BJ (cell line): Measurements from ENCODE around the gene SLC7A11. TPM values are rescaled to one million over a fixed set of nuclear protein-coding genes. Genes with fewer than 3 reads are reported as not detected.

Experiments
- CTCF ChIA-PET: fragments of 350-600 bp; formaldehyde crosslinking; extraction: SDS; loops from one replicate; lab custom pipeline; 2021; ENCODE audit warnings: antibody characterized with exemption, inconsistent platforms; lab: Yijun Ruan, JAX
- POLR2A ChIA-PET: fragments of 300-600 bp; sonication (Branson Sonifier 250); formaldehyde crosslinking; extraction: SDS; loops from one replicate; lab custom pipeline; 2021; ENCODE audit warnings: antibody characterized with exemption; lab: Charles Lee
- DNase-seq: peaks from one replicate; pipeline ENCODE4 v3.0.0-alpha.2; 2011; ENCODE audit warnings: low read depth
- H3K27me3 ChIP-seq: 2 replicates; pipeline ENCODE4 v1.6.0; 2011; ENCODE audit warnings: low read length; ENCODE audit not compliant: control insufficient read depth, insufficient read depth
- H3K36me3 ChIP-seq: 2 replicates; pipeline ENCODE4 v1.5.1; 2011; ENCODE audit warnings: low read length; ENCODE audit not compliant: control insufficient read depth, insufficient read depth
- H3K4me3 ChIP-seq: 2 replicates; pipeline ENCODE4 v1.5.1; 2011; ENCODE audit warnings: low read depth, mild to moderate bottlenecking, control low read depth, low read length
- polyA plus RNA-seq: library from polyadenylated mRNA; depleted of rRNA; stranded (reverse); fragments of >200 nt; gene quantifications from 2 replicates; pipeline ENCODE4 v1.2.3, GENCODE V29; 2011
- TF ChIP-seq, protein P1 (sequence below): IDR thresholded peaks from 2 replicates; pipeline ENCODE4 v1.5.1; 2011; ENCODE audit warnings: low read depth, mild to moderate bottlenecking, control low read depth, inconsistent platforms, low read length, moderate library complexity; ENCODE audit not compliant: insufficient read depth

SLC7A11 gene
- polyA plus RNA-seq, 1 experiment, result 27.5 TPM

DNA sequence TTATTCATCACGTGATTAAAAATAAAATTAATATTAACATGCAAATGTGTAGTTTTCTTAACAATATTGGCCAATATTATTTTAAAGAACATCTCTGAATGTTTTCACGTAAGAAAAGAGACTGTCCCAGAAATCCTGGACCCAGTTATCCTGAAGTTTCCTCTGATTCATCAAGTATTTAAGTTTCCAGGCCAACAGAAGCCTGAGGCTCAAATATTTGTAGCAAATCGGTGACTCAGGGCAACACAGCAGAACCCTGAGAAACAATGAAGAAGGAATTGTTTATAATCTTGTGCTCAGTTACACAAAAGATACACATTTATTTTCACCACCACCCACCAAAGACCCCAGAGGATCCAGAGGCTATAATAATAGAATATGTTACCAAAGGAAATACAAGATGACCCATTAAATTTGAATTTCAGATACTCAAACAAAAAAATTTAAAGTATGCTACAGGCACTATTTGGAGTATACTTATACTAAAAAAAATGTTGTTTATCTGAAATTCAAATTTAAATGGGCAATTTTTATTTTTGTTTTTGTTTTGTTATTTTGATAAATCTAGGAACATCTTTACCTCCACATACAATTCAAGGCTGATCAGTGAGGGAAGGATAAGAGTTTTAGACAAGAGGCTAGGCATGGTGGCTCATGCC is 33.9 kb upstream of the SLC7A11 start:
- no peaks in the 10 kb centered on the region for H3K27me3 ChIP-seq
- DNase-seq, result peak; percentile 80
- H3K36me3 ChIP-seq, result no peaks in the 10 kb centered on the region
- POLR2A ChIA-PET, result interaction anchor here (0.6 kb wide), 1 partner anchor 9 kb away, joined by 3 read pairs; no protein-coding TSS in a partner anchor
- TF ChIP-seq, protein P1, sequence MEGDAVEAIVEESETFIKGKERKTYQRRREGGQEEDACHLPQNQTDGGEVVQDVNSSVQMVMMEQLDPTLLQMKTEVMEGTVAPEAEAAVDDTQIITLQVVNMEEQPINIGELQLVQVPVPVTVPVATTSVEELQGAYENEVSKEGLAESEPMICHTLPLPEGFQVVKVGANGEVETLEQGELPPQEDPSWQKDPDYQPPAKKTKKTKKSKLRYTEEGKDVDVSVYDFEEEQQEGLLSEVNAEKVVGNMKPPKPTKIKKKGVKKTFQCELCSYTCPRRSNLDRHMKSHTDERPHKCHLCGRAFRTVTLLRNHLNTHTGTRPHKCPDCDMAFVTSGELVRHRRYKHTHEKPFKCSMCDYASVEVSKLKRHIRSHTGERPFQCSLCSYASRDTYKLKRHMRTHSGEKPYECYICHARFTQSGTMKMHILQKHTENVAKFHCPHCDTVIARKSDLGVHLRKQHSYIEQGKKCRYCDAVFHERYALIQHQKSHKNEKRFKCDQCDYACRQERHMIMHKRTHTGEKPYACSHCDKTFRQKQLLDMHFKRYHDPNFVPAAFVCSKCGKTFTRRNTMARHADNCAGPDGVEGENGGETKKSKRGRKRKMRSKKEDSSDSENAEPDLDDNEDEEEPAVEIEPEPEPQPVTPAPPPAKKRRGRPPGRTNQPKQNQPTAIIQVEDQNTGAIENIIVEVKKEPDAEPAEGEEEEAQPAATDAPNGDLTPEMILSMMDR, result no peak
- no peak overlapping the region for H3K4me3 ChIP-seq
- CTCF ChIA-PET, result interaction anchor here (1.5 kb wide), 1 partner anchor 11 kb away, joined by 3 read pairs; no protein-coding TSS in a partner anchor

DNA sequence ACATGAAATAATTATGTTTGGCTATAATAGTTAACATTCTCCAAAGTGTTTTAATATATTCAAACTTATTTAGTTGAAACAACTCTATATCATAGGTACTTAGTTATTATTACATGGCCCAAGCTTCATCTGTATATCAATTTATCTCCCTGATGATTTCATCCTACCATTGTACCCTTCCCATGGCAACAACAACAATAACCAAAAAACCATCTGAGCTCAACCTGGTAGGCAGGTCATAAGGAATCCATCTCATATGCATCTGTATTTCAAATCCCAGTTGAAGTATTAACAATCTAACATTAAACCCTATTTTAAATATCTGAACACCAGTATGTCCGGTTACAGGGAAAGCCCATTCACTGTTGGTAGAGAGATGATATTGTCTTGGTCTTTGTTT is 33.1 kb upstream of the SLC7A11 start:
- TF ChIP-seq, protein P1, result no peak
- Histone ChIP-seq H3K36me3 (no peaks in the 10 kb centered on the region), H3K4me3 (no peak overlapping the region), H3K27me3 (no peaks in the 10 kb centered on the region)
- ChIA-PET CTCF (no interaction called here), POLR2A (interaction anchor here (0.6 kb wide), 1 partner anchor 10 kb away, joined by 3 read pairs; no protein-coding TSS in a partner anchor)
- no peak for DNase-seq

DNA sequence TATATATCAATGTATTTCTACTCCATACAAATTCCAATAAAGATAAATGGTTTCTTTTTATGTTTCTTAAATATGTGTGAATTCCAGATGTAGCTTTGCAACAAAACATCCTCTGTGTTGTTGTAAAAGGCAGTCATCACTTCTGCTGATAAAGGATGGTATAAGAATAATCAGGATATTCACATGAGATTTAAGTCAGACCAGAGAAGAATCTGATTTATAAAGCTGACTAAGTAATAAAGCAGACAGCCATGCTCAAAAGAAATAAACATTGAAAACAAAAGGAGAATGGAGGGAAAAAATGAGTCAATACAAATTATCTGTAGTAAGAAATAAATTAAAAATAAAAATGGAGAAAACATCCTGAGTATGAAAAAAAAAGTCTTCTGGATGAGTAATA is 27.0 kb upstream of the SLC7A11 start:
- TF ChIP-seq, protein P1, result no peak
- no peak for DNase-seq
- CTCF ChIA-PET, result no interaction called here

DNA sequence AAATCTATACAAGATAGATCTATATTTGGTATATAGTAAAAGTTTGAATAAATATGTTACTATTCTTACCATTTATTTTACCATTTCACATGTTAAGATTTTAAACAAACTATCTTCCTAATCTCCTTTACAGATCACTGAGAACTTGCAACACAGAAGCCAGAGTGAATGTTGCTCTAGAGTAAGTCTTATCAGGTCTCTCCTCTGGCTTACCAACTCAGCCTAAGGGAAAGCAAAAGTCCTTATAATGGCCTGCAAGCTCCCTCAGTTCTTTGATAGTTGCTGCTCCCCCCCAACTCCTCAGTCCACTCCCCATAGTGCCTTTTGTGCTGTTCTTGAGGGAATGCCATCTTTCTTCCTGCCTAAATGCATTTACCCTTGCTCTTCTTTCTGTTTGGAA is 25.7 kb upstream of the SLC7A11 start:
- CTCF ChIA-PET, result no interaction called here
- Histone ChIP-seq H3K36me3 (no peaks in the 10 kb centered on the region), H3K4me3 (no peak overlapping the region), H3K27me3 (no peaks in the 10 kb centered on the region)
- DNase-seq, result no peak
- TF ChIP-seq, protein P1, result no peak
- POLR2A ChIA-PET, result no interaction called here

More for the DNA sequence above, 27.0 kb upstream of the SLC7A11 start:
- POLR2A ChIA-PET, result no interaction called here
- Histone ChIP-seq H3K4me3 (no peak overlapping the region), H3K27me3 (no peaks in the 10 kb centered on the region), H3K36me3 (no peaks in the 10 kb centered on the region)

DNA sequence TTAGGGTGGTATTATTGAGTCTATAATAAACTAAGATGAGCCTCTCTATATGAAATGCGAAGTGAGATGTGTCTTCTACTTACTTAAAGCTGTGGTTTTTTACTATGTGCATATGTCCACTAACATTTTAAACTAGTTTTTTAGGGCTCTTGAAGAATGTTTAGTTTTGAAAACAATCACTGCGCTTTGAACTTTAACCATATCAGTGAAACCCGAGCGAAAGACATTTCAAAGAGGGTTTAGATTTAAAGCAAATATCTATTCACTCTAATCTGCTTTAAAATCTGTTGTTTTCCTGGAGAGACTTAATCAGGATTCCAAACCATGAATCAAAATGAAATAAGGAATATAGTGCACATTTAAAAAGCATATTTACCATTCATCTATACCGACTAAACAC is 24.8 kb upstream of the SLC7A11 start:
- Histone ChIP-seq H3K36me3 (no peaks in the 10 kb centered on the region), H3K27me3 (no peaks in the 10 kb centered on the region), H3K4me3 (no peak overlapping the region)
- CTCF ChIA-PET, result no interaction called here
- POLR2A ChIA-PET, result no interaction called here
- TF ChIP-seq, protein P1, result no peak
- no peak for DNase-seq
